Heart left ventricle (tissue), 13 donors: ENCODE data around the gene ACSL1.

Experiments used
- POLR2A ChIP-seq, 2 donors: fragments of 450-650 bp; IDR thresholded peaks; one replicate each; pipeline ENCODE4 v1.6.1; 2017; ENCODE audit warnings: antibody characterized with exemption in 2 of 2, mild to moderate bottlenecking in 2 of 2, moderate library complexity in 2 of 2
- TF ChIP-seq, protein P1 (sequence below), 12 donors: fragments of 200-600 bp; sonication (generic) in 4 of 12; IDR thresholded peaks; one replicate each; pipeline versions ENCODE4 v1.5.0 to v1.8.0; 2018 to 2022; ENCODE audit warnings: antibody characterized with exemption in 12 of 12, mild to moderate bottlenecking in 5 of 12
- donor health status: ischemic (EF 13 %, LVEDD 7.1; RV severe dilation, severe dysfunction).
- donor health status: DM: no; HTN: yes; CAD: no.
- donor health status: DM: no; HTN: no; CAD: no.
- donor health status: ischemic (EF 25% LVEDD 6.9; RV normal size, moderate dysfunction).
- donor health status: ischemic (EF 25% LVEDD 5.7; RV mildly dilated, moderate dysfunction).
- donor health status: ischemic (EF 35%, LVEDD 5.7; RV mildly dilated, moderate dysfunction).
- donor health status: nonischemic (EF 11% LVEDD 7.7; RV severe dilation, severe dysfunction).
- donor health status: DM: yes; HTN: yes; CAD: no.
- donor health status: PGD.
- donor health status: ischemic (EF 29% LVEDD 5.4; RV normal size, mild dysfunction).
- donor health status: nonischemic (EF 23%, LVEDD 6.1; RV moderate dilation, normal function).

DNA sequence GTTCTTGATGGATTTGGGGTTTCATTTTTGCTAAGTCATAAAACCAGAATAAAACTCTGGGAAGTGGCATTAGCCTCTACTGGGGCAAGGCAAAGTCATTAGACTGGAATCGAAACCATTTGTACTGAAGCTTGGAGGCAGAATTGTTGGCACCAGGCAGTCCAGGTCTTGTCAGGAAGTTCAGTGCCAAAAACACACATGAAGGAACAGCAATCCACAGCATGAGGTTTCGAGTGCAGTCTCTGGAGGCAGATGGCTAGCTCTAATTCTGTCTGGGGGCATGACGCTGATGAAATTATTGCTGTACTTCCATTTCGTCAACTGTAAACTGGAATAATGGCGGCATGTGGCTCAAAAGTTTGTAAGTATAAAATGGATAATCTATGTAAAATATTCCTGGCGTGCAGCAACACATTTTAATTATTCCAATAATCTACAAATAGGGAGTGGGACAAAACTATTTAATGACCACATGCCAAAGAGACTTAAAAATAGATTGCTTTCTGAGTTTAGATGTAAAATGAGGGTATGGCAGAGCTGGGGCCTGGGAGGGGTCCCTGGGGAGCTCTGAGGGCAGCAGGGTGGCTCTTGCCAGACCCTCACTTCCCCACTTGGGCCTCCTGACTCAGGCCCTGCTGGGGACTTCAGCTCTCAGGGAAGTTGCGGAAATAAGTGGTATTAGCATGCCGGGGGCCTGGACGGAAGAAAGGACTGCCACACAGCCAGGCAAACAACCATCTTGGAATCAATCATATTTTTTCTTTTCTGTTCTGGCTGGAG is 73.1 kb downstream of the ACSL1 start:
- TF ChIP-seq, protein P1, sequence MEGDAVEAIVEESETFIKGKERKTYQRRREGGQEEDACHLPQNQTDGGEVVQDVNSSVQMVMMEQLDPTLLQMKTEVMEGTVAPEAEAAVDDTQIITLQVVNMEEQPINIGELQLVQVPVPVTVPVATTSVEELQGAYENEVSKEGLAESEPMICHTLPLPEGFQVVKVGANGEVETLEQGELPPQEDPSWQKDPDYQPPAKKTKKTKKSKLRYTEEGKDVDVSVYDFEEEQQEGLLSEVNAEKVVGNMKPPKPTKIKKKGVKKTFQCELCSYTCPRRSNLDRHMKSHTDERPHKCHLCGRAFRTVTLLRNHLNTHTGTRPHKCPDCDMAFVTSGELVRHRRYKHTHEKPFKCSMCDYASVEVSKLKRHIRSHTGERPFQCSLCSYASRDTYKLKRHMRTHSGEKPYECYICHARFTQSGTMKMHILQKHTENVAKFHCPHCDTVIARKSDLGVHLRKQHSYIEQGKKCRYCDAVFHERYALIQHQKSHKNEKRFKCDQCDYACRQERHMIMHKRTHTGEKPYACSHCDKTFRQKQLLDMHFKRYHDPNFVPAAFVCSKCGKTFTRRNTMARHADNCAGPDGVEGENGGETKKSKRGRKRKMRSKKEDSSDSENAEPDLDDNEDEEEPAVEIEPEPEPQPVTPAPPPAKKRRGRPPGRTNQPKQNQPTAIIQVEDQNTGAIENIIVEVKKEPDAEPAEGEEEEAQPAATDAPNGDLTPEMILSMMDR (IDR thresholded peaks at IDR 0.05) = no peak
- TF ChIP-seq POLR2A (IDR thresholded peaks at IDR 0.05) = no peak
